GM21381 (cell line): ENCODE results near the gene IDH3G.
"Not testable (repeated sequence)": the region's sequence is repeated elsewhere in the genome, so short reads cannot be mapped to it uniquely, and the experiment has no call there.

ENCODE experiments used
- ATAC-seq: cut with Tn5 transposase; IDR thresholded peaks from one replicate; pipeline ENCODE4 v1.9.1; 2021; ENCODE audit warnings: mild to moderate bottlenecking, moderate library complexity; ENCODE audit not compliant: unreplicated experiment

Gene IDH3G

GRCh38 chrX:153794018-153794896 is at the start of gene IDH3G, which contains the start of gene SSR4:
IDH3G (minus strand) TSS chrX:153794375; CDS start chrX:153794326, 49 bp downstream.
SSR4 (plus strand) TSS chrX:153794668; CDS start chrX:153794688, 20 bp downstream.
- peak; percentile 89 for ATAC-seq

GRCh38 chrX:153836921-153837320 is 42.7 kb upstream of the IDH3G start:
- no peak for ATAC-seq

GRCh38 chrX:153832728-153833127 is 38.6 kb upstream of the IDH3G start:
- ATAC-seq = no peak

- ATAC-seq = no peak
These were observed 37.4 kb upstream of the IDH3G start for GRCh38 chrX:153831429-153832150.

GRCh38 chrX:153830640-153831428 is 36.7 kb upstream of the IDH3G start:
- no peak for ATAC-seq

- ATAC-seq = no peak
These were observed 35.8 kb upstream of the IDH3G start, which contains the start of gene PDZD4 for GRCh38 chrX:153829799-153830639. PDZD4 (minus strand) TSS chrX:153830544; CDS start chrX:153830298, 246 bp downstream.

GRCh38 chrX:153829549-153829798 is 35.3 kb upstream of the IDH3G start:
- ATAC-seq = no peak

GRCh38 chrX:153828723-153829548 is 34.8 kb upstream of the IDH3G start:
- no peak for ATAC-seq

GRCh38 chrX:153828308-153828707 is 34.1 kb upstream of the IDH3G start:
- ATAC-seq = no peak

GRCh38 chrX:153827903-153828302 is 33.7 kb upstream of the IDH3G start:
- ATAC-seq = no peak

GRCh38 chrX:153827016-153827415 is 32.8 kb upstream of the IDH3G start:
- ATAC-seq = no peak

- ATAC-seq = no peak
These were observed 30.9 kb upstream of the IDH3G start for GRCh38 chrX:153825042-153825441.

GRCh38 chrX:153824348-153824747 is 30.2 kb upstream of the IDH3G start:
- ATAC-seq = no peak

GRCh38 chrX:153821066-153821465 is 26.9 kb upstream of the IDH3G start:
- no peak for ATAC-seq

- no peak for ATAC-seq
These were observed 26.4 kb upstream of the IDH3G start for GRCh38 chrX:153820601-153821000.

- ATAC-seq = no peak
These were observed 25.3 kb upstream of the IDH3G start for GRCh38 chrX:153819384-153820040.

- ATAC-seq = no peak
These were observed 24.6 kb upstream of the IDH3G start for GRCh38 chrX:153818571-153819383.

GRCh38 chrX:153818064-153818463 is 23.9 kb upstream of the IDH3G start:
- not testable (repeated sequence) for ATAC-seq
